Nephron progenitor cell (in vitro differentiated cells): ENCODE data around the gene TEX9.

Experiments
- DNase-seq: peaks from one replicate; pipeline ENCODE4 v3.0.0; 2021
- H3K27ac Mint-ChIP-seq: 2 replicates; pipeline ENCODE4 v1.8.0; 2021; ENCODE audit warnings: mild to moderate bottlenecking, moderate library complexity, mixed read lengths
- H3K27me3 Mint-ChIP-seq: 2 replicates; pipeline ENCODE4 v1.8.0; 2021; ENCODE audit warnings: mild to moderate bottlenecking, low read depth, mixed read lengths; ENCODE audit not compliant: poor library complexity
- H3K36me3 Mint-ChIP-seq: 2 replicates; pipeline ENCODE4 v1.8.0; 2021; ENCODE audit warnings: low read depth, mixed read lengths
- H3K4me1 Mint-ChIP-seq: 2 replicates; pipeline ENCODE4 v1.8.0; 2021; ENCODE audit warnings: mixed read lengths
- H3K4me3 Mint-ChIP-seq: 2 replicates; pipeline ENCODE4 v1.8.0; 2021; ENCODE audit warnings: mild to moderate bottlenecking, moderate library complexity, mixed read lengths
- H3K9me3 Mint-ChIP-seq: 2 replicates; pipeline ENCODE4 v1.8.0; 2021; ENCODE audit warnings: mild to moderate bottlenecking, moderate library complexity, mixed read lengths
- CTCF ChIP-seq: fragments of 200-600 bp; sonication (generic); IDR thresholded peaks from 2 replicates; pipeline ENCODE4 v1.5.0; 2021; ENCODE audit warnings: antibody characterized with exemption

The TEX9 gene

GRCh38 chr15:56460071-56460470, 94.8 kb downstream of the TEX9 start:
- no peaks in the 10 kb centered on the region for H3K9me3 Mint-ChIP-seq
- peaks cover 7% of the 10 kb centered on the region for H3K36me3 Mint-ChIP-seq
- peaks cover 13% of the 10 kb centered on the region for H3K4me1 Mint-ChIP-seq
- no peak overlapping the region for H3K27ac Mint-ChIP-seq
- H3K27me3 Mint-ChIP-seq, result peaks cover 12% of the 10 kb centered on the region
- no peak for TF ChIP-seq CTCF
- no peak overlapping the region for H3K4me3 Mint-ChIP-seq
- DNase-seq, result no peak

- H3K4me3 Mint-ChIP-seq, result no peak overlapping the region
- no peak for DNase-seq
- peaks cover 16% of the 10 kb centered on the region for H3K27me3 Mint-ChIP-seq
- peaks cover 20% of the 10 kb centered on the region for H3K4me1 Mint-ChIP-seq
- H3K27ac Mint-ChIP-seq, result no peak overlapping the region
- peaks cover 7% of the 10 kb centered on the region for H3K36me3 Mint-ChIP-seq
- no peak for TF ChIP-seq CTCF
- H3K9me3 Mint-ChIP-seq, result no peaks in the 10 kb centered on the region
Measured at GRCh38 chr15:56460947-56461346, 95.7 kb downstream of the TEX9 start.

GRCh38 chr15:56464893-56465520, 99.8 kb downstream of the TEX9 start, which contains the start of gene MNS1:
MNS1 (minus strand) TSS chr15:56465137; CDS start chr15:56464972, 165 bp downstream.
- peak within 1 kb of the TSS; percentile 94 for H3K4me3 Mint-ChIP-seq
- peak within 1 kb of the TSS; percentile 93 for H3K27ac Mint-ChIP-seq
- H3K9me3 Mint-ChIP-seq, result no peaks in the 10 kb centered on the region
- no peak for TF ChIP-seq CTCF
- DNase-seq, result peak; percentile 73
- peaks cover 33% of the 10 kb centered on the region for H3K27me3 Mint-ChIP-seq
- no peaks in the 10 kb centered on the region for H3K36me3 Mint-ChIP-seq
- H3K4me1 Mint-ChIP-seq, result peaks cover 28% of the 10 kb centered on the region

GRCh38 chr15:56467616-56468015, 102.4 kb downstream of the TEX9 start:
- peaks cover 43% of the 10 kb centered on the region for H3K27me3 Mint-ChIP-seq
- H3K4me3 Mint-ChIP-seq, result no peak overlapping the region
- no peaks in the 10 kb centered on the region for H3K36me3 Mint-ChIP-seq
- no peak overlapping the region for H3K27ac Mint-ChIP-seq
- DNase-seq, result no peak
- no peak for TF ChIP-seq CTCF
- H3K4me1 Mint-ChIP-seq, result peaks cover 28% of the 10 kb centered on the region
- no peaks in the 10 kb centered on the region for H3K9me3 Mint-ChIP-seq

GRCh38 chr15:56468401-56468800, 103.2 kb downstream of the TEX9 start:
- peaks cover 45% of the 10 kb centered on the region for H3K27me3 Mint-ChIP-seq
- peaks cover 28% of the 10 kb centered on the region for H3K4me1 Mint-ChIP-seq
- no peaks in the 10 kb centered on the region for H3K36me3 Mint-ChIP-seq
- no peak for DNase-seq
- no peak overlapping the region for H3K4me3 Mint-ChIP-seq
- H3K27ac Mint-ChIP-seq, result no peak overlapping the region
- no peaks in the 10 kb centered on the region for H3K9me3 Mint-ChIP-seq
- no peak for TF ChIP-seq CTCF

- no peak overlapping the region for H3K27ac Mint-ChIP-seq
- H3K4me3 Mint-ChIP-seq, result no peak overlapping the region
- H3K9me3 Mint-ChIP-seq, result no peaks in the 10 kb centered on the region
- H3K4me1 Mint-ChIP-seq, result peaks cover 20% of the 10 kb centered on the region
- H3K36me3 Mint-ChIP-seq, result no peaks in the 10 kb centered on the region
- no peak for TF ChIP-seq CTCF
- no peak for DNase-seq
- H3K27me3 Mint-ChIP-seq, result peaks cover 41% of the 10 kb centered on the region
Measured at GRCh38 chr15:56469483-56469882, 104.3 kb downstream of the TEX9 start.
